HepG2 (cell line): Measurements from ENCODE around the gene WASHC4.

Source experiments
- ATF6 ChIP-seq: sonication (generic); formaldehyde crosslinking; conservative IDR thresholded peaks from 2 replicates; pipeline ENCODE4 v1.4.0; 2020; ENCODE audit warnings: missing genetic modification reagents
- CTCF ChIP-seq: sonication (generic); formaldehyde crosslinking; IDR thresholded peaks from 2 replicates; pipeline ENCODE4 v1.5.0; 2020; ENCODE audit warnings: mild to moderate bottlenecking, missing genetic modification reagents, moderate library complexity
- GMEB2 ChIP-seq: IDR thresholded peaks from 2 replicates; pipeline ENCODE4 v1.6.1; 2016; ENCODE audit warnings: missing biosample characterization, missing genetic modification reagents, low read depth
- HDAC2 ChIP-seq: sonication (generic); formaldehyde crosslinking; IDR thresholded peaks from 2 replicates; pipeline ENCODE4 v1.4.0; 2020; ENCODE audit warnings: missing genetic modification reagents
- MZF1 ChIP-seq: sonication (generic); formaldehyde crosslinking; IDR thresholded peaks from 2 replicates; pipeline ENCODE4 v1.8.1; 2023; ENCODE audit warnings: mild to moderate bottlenecking, missing genetic modification reagents, borderline replicate concordance
- NR2F2 ChIP-seq: IDR thresholded peaks from 2 replicates; pipeline ENCODE4 v1.6.1; 2012; ENCODE audit warnings: low read depth, inconsistent platforms, borderline replicate concordance
- PBX3 ChIP-seq: sonication (generic); formaldehyde crosslinking; IDR thresholded peaks from 2 replicates; pipeline ENCODE4 v1.8.1; 2023; ENCODE audit warnings: missing genetic modification reagents, inconsistent platforms, borderline replicate concordance
- RAD21 ChIP-seq: fragments of 450-650 bp; formaldehyde crosslinking; IDR thresholded peaks from 2 replicates; pipeline ENCODE4 v1.5.0; 2020; ENCODE audit warnings: mild to moderate bottlenecking
- TAF1 ChIP-seq: sonication (generic); formaldehyde crosslinking; IDR thresholded peaks from 2 replicates; pipeline ENCODE4 v1.4.0; 2020; ENCODE audit warnings: missing genetic modification reagents
- TERF1 ChIP-seq: sonication (generic); formaldehyde crosslinking; IDR thresholded peaks from 2 replicates; pipeline ENCODE4 v1.8.0; 2022; ENCODE audit warnings: mild to moderate bottlenecking, missing genetic modification reagents, moderate library complexity
- TRIM24 ChIP-seq: sonication (generic); formaldehyde crosslinking; IDR thresholded peaks from 2 replicates; pipeline ENCODE4 v1.8.0; 2022; ENCODE audit warnings: mild to moderate bottlenecking, missing genetic modification reagents
- ZFP82 ChIP-seq: sonication (generic); formaldehyde crosslinking; IDR thresholded peaks from 2 replicates; pipeline ENCODE4 v1.5.1; 2020; ENCODE audit warnings: mild to moderate bottlenecking, missing genetic modification reagents, borderline replicate concordance
- ZNF121 ChIP-seq: sonication (generic); formaldehyde crosslinking; IDR thresholded peaks from 2 replicates; pipeline ENCODE4 v1.5.0; 2020; ENCODE audit warnings: mild to moderate bottlenecking, missing genetic modification reagents

GRCh38 chr12:105156260-105156659 lies 48.7 kb downstream of the WASHC4 start:
- TF ChIP-seq ATF6 (CRISPR knock-in tag) (no peak), PBX3 (no peak), MZF1 (CRISPR knock-in tag) (no peak), TERF1 (CRISPR knock-in tag) (no peak), HDAC2 (CRISPR knock-in tag) (no peak), TAF1 (no peak), ZNF121 (CRISPR knock-in tag) (no peak), CTCF (CRISPR knock-in tag) (no peak), GMEB2 (no peak), TRIM24 (CRISPR knock-in tag) (no peak), ZFP82 (CRISPR knock-in tag) (no peak), RAD21 (CRISPR knock-in tag) (no peak), NR2F2 (no peak)
